Osteoblast (primary cell): Measurements from ENCODE around the gene LGALS4. TPM values are rescaled to one million over a fixed set of nuclear protein-coding genes. Genes with fewer than 3 reads are reported as not detected.
"Not testable (repeated sequence)": the region's sequence is repeated elsewhere in the genome, so short reads cannot be mapped to it uniquely, and the experiment has no call there.

ENCODE experiments used
- DNase-seq: peaks from one replicate; pipeline ENCODE4 v3.0.0; 2011; ENCODE audit warnings: low spot score, mixed read lengths; ENCODE audit not compliant: insufficient read length; ENCODE audit errors: missing footprints
- H2AFZ ChIP-seq: 2 replicates; pipeline ENCODE4 v1.6.0; 2011; ENCODE audit warnings: mild to moderate bottlenecking, low read length
- H3K27ac ChIP-seq: 2 replicates; pipeline ENCODE4 v1.5.1; 2011; ENCODE audit warnings: mild to moderate bottlenecking, low read depth, low read length, moderate library complexity
- H3K27me3 ChIP-seq: 2 replicates; pipeline ENCODE4 v1.6.0; 2012; ENCODE audit warnings: mild to moderate bottlenecking, control low read depth, inconsistent platforms, low read length, moderate library complexity; ENCODE audit not compliant: insufficient read depth
- H3K36me3 ChIP-seq: 2 replicates; pipeline ENCODE4 v1.5.1; 2011; ENCODE audit warnings: mild to moderate bottlenecking, low read length, control low read depth, moderate library complexity; ENCODE audit not compliant: insufficient read depth
- H3K4me1 ChIP-seq: 2 replicates; pipeline ENCODE4 v1.5.1; 2011; ENCODE audit warnings: mild to moderate bottlenecking, low read length, control low read depth, moderate library complexity; ENCODE audit not compliant: insufficient read depth
- H3K4me2 ChIP-seq: 2 replicates; pipeline ENCODE4 v1.6.0; 2011; ENCODE audit warnings: mild to moderate bottlenecking, low read length; ENCODE audit not compliant: insufficient read depth
- H3K4me3 ChIP-seq: fragments of 200-600 bp; sonication (generic); 3 replicates; pipeline ENCODE4 v1.5.1; 2012; ENCODE audit warnings: mild to moderate bottlenecking, low read length, inconsistent platforms; ENCODE audit not compliant: insufficient read depth
- H3K79me2 ChIP-seq: 2 replicates; pipeline ENCODE4 v1.6.0; 2012; ENCODE audit warnings: mild to moderate bottlenecking, low read length, control low read depth, inconsistent platforms; ENCODE audit not compliant: insufficient read depth
- H3K9me3 ChIP-seq: 2 replicates; pipeline ENCODE4 v1.5.1; 2011; ENCODE audit warnings: low read depth, low read length, control low read depth
- H4K20me1 ChIP-seq: 2 replicates; pipeline ENCODE4 v1.6.0; 2012; ENCODE audit warnings: mild to moderate bottlenecking, low read length, control low read depth; ENCODE audit not compliant: insufficient read depth
- total RNA-seq: library from RNA; depleted of rRNA; stranded (reverse); fragments of >200 nt; gene quantifications from 2 replicates; pipeline ENCODE4 v1.2.3, GENCODE V29; 2012
- TF ChIP-seq, protein P1 (sequence below): IDR thresholded peaks from 2 replicates; pipeline ENCODE4 v1.5.1; 2011; ENCODE audit warnings: mild to moderate bottlenecking, low read depth, low read length, moderate library complexity; ENCODE audit errors: extremely low read depth

The LGALS4 gene
- total RNA-seq, 1 donor, result not detected

DNA sequence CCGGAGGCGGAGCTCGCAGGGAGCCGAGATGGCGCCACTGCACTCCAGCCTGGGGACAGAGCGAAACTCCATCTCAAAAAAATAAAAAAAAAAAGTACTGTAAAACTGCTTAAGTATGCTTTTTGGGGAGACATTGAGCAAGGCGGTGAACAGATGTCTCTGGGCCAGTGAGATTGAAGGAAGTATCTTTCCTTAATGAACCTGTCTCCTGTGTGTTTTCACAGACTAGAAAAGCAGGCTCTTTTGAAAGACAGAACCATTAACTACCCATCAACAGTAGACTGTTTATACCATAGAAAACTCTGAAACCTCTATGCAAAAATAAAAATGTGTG is 20.3 kb upstream of the LGALS4 start:
- Histone ChIP-seq H3K36me3 (peaks cover 23% of the 10 kb centered on the region), H3K27ac (no peak overlapping the region), H3K9me3 (no peaks in the 10 kb centered on the region), H3K79me2 (no peaks in the 10 kb centered on the region), H3K4me3 (no peak overlapping the region), H4K20me1 (peaks cover 21% of the 10 kb centered on the region), H2AFZ (no peak overlapping the region), H3K4me1 (peaks cover 36% of the 10 kb centered on the region), H3K4me2 (no peak overlapping the region), H3K27me3 (no peaks in the 10 kb centered on the region)
- TF ChIP-seq, protein P1, sequence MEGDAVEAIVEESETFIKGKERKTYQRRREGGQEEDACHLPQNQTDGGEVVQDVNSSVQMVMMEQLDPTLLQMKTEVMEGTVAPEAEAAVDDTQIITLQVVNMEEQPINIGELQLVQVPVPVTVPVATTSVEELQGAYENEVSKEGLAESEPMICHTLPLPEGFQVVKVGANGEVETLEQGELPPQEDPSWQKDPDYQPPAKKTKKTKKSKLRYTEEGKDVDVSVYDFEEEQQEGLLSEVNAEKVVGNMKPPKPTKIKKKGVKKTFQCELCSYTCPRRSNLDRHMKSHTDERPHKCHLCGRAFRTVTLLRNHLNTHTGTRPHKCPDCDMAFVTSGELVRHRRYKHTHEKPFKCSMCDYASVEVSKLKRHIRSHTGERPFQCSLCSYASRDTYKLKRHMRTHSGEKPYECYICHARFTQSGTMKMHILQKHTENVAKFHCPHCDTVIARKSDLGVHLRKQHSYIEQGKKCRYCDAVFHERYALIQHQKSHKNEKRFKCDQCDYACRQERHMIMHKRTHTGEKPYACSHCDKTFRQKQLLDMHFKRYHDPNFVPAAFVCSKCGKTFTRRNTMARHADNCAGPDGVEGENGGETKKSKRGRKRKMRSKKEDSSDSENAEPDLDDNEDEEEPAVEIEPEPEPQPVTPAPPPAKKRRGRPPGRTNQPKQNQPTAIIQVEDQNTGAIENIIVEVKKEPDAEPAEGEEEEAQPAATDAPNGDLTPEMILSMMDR, result no peak
- no peak for DNase-seq

DNA sequence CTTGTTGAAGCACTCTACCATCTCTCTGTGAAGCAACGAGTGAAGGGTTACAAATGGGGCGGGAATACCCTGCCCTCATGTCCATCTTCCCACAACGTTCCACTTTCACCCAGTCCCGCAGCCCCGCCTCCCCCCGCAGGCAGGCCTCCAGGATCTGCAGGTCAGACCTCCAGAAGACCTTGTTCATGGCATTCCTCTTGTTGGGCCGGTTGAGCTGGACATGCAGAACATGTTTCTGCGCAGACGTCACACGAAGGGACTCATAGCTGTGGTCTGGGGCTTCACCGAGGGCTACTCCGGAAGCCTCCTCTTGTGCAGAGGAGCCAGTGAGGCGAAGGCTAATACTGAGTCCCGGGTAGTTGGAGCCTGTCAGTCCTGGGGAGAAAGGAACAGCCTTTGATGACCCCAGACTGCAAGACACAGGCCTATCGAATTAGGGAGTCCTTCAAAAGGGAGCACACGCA is 18.4 kb upstream of the LGALS4 start:
- no peaks in the 10 kb centered on the region for H3K79me2 ChIP-seq
- peak overlapping the region; percentile 72 for H3K4me3 ChIP-seq
- peak overlapping the region; percentile 74 for H3K4me2 ChIP-seq
- H3K36me3 ChIP-seq, result peaks cover 9% of the 10 kb centered on the region
- DNase-seq, result peak; percentile 97
- peak overlapping the region; percentile 61 for H2AFZ ChIP-seq
- H4K20me1 ChIP-seq, result peaks cover 8% of the 10 kb centered on the region
- H3K27ac ChIP-seq, result peak overlapping the region; percentile 88
- TF ChIP-seq, protein P1, result no peak
- H3K27me3 ChIP-seq, result no peaks in the 10 kb centered on the region
- H3K9me3 ChIP-seq, result no peaks in the 10 kb centered on the region
- peaks cover 35% of the 10 kb centered on the region for H3K4me1 ChIP-seq

DNA sequence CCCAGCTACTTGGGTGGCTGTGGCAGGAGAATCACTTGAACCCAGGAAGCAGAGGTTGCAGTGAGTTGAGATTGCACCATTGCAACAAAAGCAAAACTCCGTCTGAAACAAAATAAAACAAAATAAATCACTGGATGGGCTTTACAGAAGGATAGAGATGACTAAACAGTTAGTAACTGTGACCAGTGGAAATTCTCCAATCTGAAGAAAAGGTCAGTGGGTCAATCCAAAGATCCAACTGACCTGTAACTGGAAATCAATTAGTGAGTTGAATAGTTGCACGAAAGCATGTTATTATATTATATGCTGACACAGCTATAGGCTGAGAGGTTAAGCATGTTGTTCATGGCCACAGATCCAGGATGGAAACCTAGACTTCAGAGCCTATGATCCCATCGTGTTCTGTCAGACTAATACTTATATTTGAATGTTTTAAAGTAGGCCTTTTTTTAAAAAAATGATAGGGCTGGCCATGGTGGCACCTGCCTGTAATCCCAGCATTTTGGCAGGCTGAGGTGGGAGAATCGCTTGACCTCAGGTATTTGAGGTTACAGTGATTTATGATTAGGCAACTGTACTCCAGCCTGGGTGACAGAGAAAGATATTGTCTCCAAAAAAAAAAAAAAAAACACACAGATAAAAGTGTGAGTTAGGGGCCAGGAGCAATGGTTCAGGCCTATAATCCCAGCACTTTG is 17.4 kb upstream of the LGALS4 start:
- no peaks in the 10 kb centered on the region for H4K20me1 ChIP-seq
- DNase-seq, result no peak

DNA sequence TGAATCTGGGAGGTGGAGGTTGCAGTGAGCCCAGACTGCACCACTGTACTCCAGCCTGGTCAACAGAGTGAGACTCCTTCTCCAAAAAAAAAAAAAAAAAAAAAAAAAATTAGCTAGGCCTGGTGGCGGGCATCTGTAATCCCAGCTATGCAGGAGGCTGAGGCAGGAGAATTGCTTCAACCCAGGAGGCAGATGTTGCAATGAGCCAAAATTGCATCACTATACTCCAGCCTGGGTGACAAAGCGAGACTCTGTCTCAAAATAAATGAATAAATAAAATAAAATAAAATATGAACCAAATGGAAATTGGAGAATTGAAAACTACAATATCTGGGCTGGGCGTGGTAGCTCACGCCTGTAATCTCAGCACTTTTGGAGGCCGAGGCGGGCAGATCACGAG is 16.5 kb upstream of the LGALS4 start:
- H3K9me3 ChIP-seq, H3K79me2 ChIP-seq, DNase-seq, H3K27me3 ChIP-seq, H4K20me1 ChIP-seq, H3K4me3 ChIP-seq, H3K36me3 ChIP-seq, H2AFZ ChIP-seq: not testable (repeated sequence)
- peaks cover 25% of the 10 kb centered on the region for H3K4me1 ChIP-seq
- peak overlapping the region; percentile 88 for H3K27ac ChIP-seq
- H3K4me2 ChIP-seq, result peak overlapping the region; percentile 74

More for the DNA sequence above, 17.4 kb upstream of the LGALS4 start:
- H3K27ac ChIP-seq, result peak overlapping the region; percentile 88
- no peaks in the 10 kb centered on the region for H3K27me3 ChIP-seq
- no peak overlapping the region for H3K4me3 ChIP-seq
- peaks cover 25% of the 10 kb centered on the region for H3K4me1 ChIP-seq
- H3K79me2 ChIP-seq, result no peaks in the 10 kb centered on the region
- peak overlapping the region; percentile 74 for H3K4me2 ChIP-seq
- TF ChIP-seq, protein P1, result no peak
- peaks cover 4% of the 10 kb centered on the region for H3K36me3 ChIP-seq
- no peaks in the 10 kb centered on the region for H3K9me3 ChIP-seq
- H2AFZ ChIP-seq, result no peak overlapping the region
